CD4-positive, alpha-beta T cell (primary cell): ENCODE data around the gene FNDC3B. TPM values are rescaled to one million over a fixed set of nuclear protein-coding genes. Genes with fewer than 3 reads are reported as not detected.

Source experiments
- ATAC-seq: fragments of 200-7000 bp; cut with Tn5 transposase; one replicate; pipeline ENCODE4 v1.10.0; 2022; ENCODE audit warnings: mild to moderate bottlenecking; ENCODE audit not compliant: poor library complexity
- CTCF ChIA-PET: fragments of 350-600 bp; sonication (Branson Sonifier 250); formaldehyde crosslinking; loops from one replicate; lab custom pipeline; 2021; ENCODE audit warnings: antibody characterized with exemption, inconsistent platforms; lab: Charles Lee
- POLR2A ChIA-PET: fragments of 350-600 bp; sonication (Branson Sonifier 250); formaldehyde crosslinking; loops from one replicate; lab custom pipeline; 2021; ENCODE audit warnings: antibody characterized with exemption, inconsistent platforms; lab: Charles Lee
- DNase-seq, 14 experiments: peaks; one replicate each; pipeline ENCODE4 v3.0.0-alpha.2; 2013 to 2020; ENCODE audit warnings: mixed read lengths in 2 of 14
- H3K27ac ChIP-seq, 2 donors: one replicate each; pipeline versions ENCODE4 v1.5.1 to v1.7.0; 2013; ENCODE audit warnings: low read length in 2 of 2, low read depth in 1 of 2, mild to moderate bottlenecking in 1 of 2
- H3K27me3 ChIP-seq, 2 experiments: 1 replicate in 1 of 2; 2 replicates in 1 of 2; pipeline versions ENCODE4 v1.6.1 to v1.7.0; 2013; ENCODE audit warnings: low read length in 2 of 2, control low read depth in 1 of 2, mild to moderate bottlenecking in 1 of 2, moderate library complexity in 1 of 2; ENCODE audit not compliant: insufficient read depth in 2 of 2, control insufficient read depth in 1 of 2
- H3K36me3 ChIP-seq: one replicate; pipeline ENCODE4 v1.6.1; 2013; ENCODE audit warnings: low read length, control low read depth; ENCODE audit not compliant: insufficient read depth
- H3K4me1 ChIP-seq: one replicate; pipeline ENCODE4 v1.6.1; 2013; ENCODE audit warnings: low read length, control low read depth; ENCODE audit not compliant: insufficient read depth
- H3K4me3 ChIP-seq: one replicate; pipeline ENCODE4 v1.5.1; 2013; ENCODE audit warnings: mild to moderate bottlenecking, low read length, moderate library complexity
- H3K9me3 ChIP-seq, 2 experiments: 1 replicate in 1 of 2; 2 replicates in 1 of 2; pipeline versions ENCODE4 v1.6.1 to v1.7.0; 2013; ENCODE audit warnings: low read length in 2 of 2, mild to moderate bottlenecking in 2 of 2, control low read depth in 1 of 2, moderate library complexity in 1 of 2; ENCODE audit not compliant: control insufficient read depth in 1 of 2, insufficient read depth in 1 of 2
- H3K27ac Mint-ChIP-seq: one replicate; pipeline ENCODE4 v1.8.0; 2020; ENCODE audit warnings: mixed read lengths
- H3K27me3 Mint-ChIP-seq: one replicate; pipeline ENCODE4 v1.8.0; 2021; ENCODE audit warnings: mixed read lengths
- H3K36me3 Mint-ChIP-seq: one replicate; pipeline ENCODE4 v1.8.0; 2021; ENCODE audit warnings: low read depth, mixed read lengths
- H3K4me1 Mint-ChIP-seq: one replicate; pipeline ENCODE4 v1.8.0; 2021; ENCODE audit warnings: low read depth, mixed read lengths
- H3K4me3 Mint-ChIP-seq: one replicate; pipeline ENCODE4 v1.8.0; 2020; ENCODE audit warnings: mild to moderate bottlenecking, mixed read lengths
- H3K9me3 Mint-ChIP-seq: one replicate; pipeline ENCODE4 v1.8.0; 2020; ENCODE audit warnings: mixed read lengths
- CTCF ChIP-seq: fragments of 200-600 bp; IDR thresholded peaks from one replicate; pipeline ENCODE4 v1.8.0; 2022; ENCODE audit warnings: antibody characterized with exemption, mild to moderate bottlenecking
- intact Hi-C, 2 experiments: fragments of 100-400 bp; cut with DNase I in 1 of 2; cut with micrococcal nuclease in 1 of 2; formaldehyde crosslinking; loops; one replicate each; pipeline versions ENCODE4 v1.15.1 to v1.9.0; 2023 to 2025; cut with DNase I, micrococcal nuclease
- total RNA-seq, 174 experiments: library from RNA in 2 of 174; stranded (reverse) in 2 of 174; gene quantifications; one replicate each; pipeline ENCODE4 v1.2.3 and lab custom pipeline; 2021 to 2026

FNDC3B gene
- total RNA-seq, 2 experiments from 2014 or later = 26.1 to 28.7 TPM

- H3K4me1 Mint-ChIP-seq = no peaks in the 10 kb centered on the region
- H3K27ac Mint-ChIP-seq = no peak overlapping the region
- no peak for TF ChIP-seq CTCF
- Histone ChIP-seq H3K4me3 (no peak overlapping the region), H3K4me1 (no peaks in the 10 kb centered on the region), H3K27ac (no peak overlapping the region), H3K27me3 (no peaks in the 10 kb centered on the region), H3K36me3 (no peaks in the 10 kb centered on the region), H3K9me3 (no peaks in the 10 kb centered on the region)
- H3K36me3 Mint-ChIP-seq = peaks cover 44% of the 10 kb centered on the region
- intact Hi-C loops = no loop called here
- H3K27me3 Mint-ChIP-seq = no peaks in the 10 kb centered on the region
- CTCF ChIA-PET = interaction anchor here (1.2 kb wide), 1 partner anchor 12 kb away, joined by 5 read pairs; no protein-coding TSS in a partner anchor
- no peak overlapping the region for H3K4me3 Mint-ChIP-seq
- H3K9me3 Mint-ChIP-seq = peaks cover 3% of the 10 kb centered on the region
- no peak for ATAC-seq
- DNase-seq = no peak
- POLR2A ChIA-PET = no interaction called here
Measured at GRCh38 chr3:172390792-172391191, 351.4 kb downstream of the FNDC3B start.

- Histone ChIP-seq H3K4me1 (no peaks in the 10 kb centered on the region), H3K27me3 (no peaks in the 10 kb centered on the region), H3K36me3 (no peaks in the 10 kb centered on the region), H3K9me3 (no peaks in the 10 kb centered on the region), H3K27ac (no peak overlapping the region), H3K4me3 (no peak overlapping the region)
- POLR2A ChIA-PET = no interaction called here
- intact Hi-C loops = no loop called here
- Mint-ChIP-seq H3K4me1 (no peaks in the 10 kb centered on the region), H3K36me3 (peaks cover 54% of the 10 kb centered on the region), H3K9me3 (peaks cover 3% of the 10 kb centered on the region), H3K27ac (no peak overlapping the region), H3K4me3 (no peak overlapping the region), H3K27me3 (no peaks in the 10 kb centered on the region)
- no peak for DNase-seq
- no peak for TF ChIP-seq CTCF
- CTCF ChIA-PET = no interaction called here
- ATAC-seq = no peak
Measured at GRCh38 chr3:172391592-172392302, 352.4 kb downstream of the FNDC3B start.

GRCh38 chr3:172394692-172395091, 355.3 kb downstream of the FNDC3B start:
- POLR2A ChIA-PET = no interaction called here
- no peak for TF ChIP-seq CTCF
- Mint-ChIP-seq H3K9me3 (peaks cover 3% of the 10 kb centered on the region), H3K4me1 (no peaks in the 10 kb centered on the region), H3K27ac (no peak overlapping the region), H3K4me3 (no peak overlapping the region), H3K27me3 (no peaks in the 10 kb centered on the region), H3K36me3 (peaks cover 64% of the 10 kb centered on the region)
- H3K9me3 ChIP-seq = no peaks in the 10 kb centered on the region
- CTCF ChIA-PET = no interaction called here
- intact Hi-C loops = no loop called here
- no peak overlapping the region for H3K4me3 ChIP-seq
- H3K4me1 ChIP-seq = no peaks in the 10 kb centered on the region
- no peaks in the 10 kb centered on the region for H3K27me3 ChIP-seq
- ATAC-seq = no peak
- H3K36me3 ChIP-seq = no peaks in the 10 kb centered on the region
- H3K27ac ChIP-seq = no peak overlapping the region
- no peak for DNase-seq
